Thoracic aorta (tissue), 2 donors: ENCODE data around the gene BEND6. TPM values are rescaled to one million over a fixed set of nuclear protein-coding genes. Genes with fewer than 3 reads are reported as not detected.

Experiments used
- ATAC-seq: fragments of 150-250 bp; one replicate; pipeline ENCODE4 v1.8.0; 2017; ENCODE audit warnings: low read depth; ENCODE audit not compliant: insufficient number of reproducible peaks, low FRiP score
- DNase-seq: peaks from one replicate; pipeline ENCODE4 v3.0.0-alpha.2; 2020; ENCODE audit warnings: low spot score
- H3K27ac ChIP-seq, 2 donors: fragments of 200-600 bp; sonication (generic); 1 replicate in 1 of 2; 2 replicates in 1 of 2; pipeline ENCODE4 v1.5.1; 2016; ENCODE audit warnings: mild to moderate bottlenecking in 2 of 2, moderate library complexity in 2 of 2
- H3K27me3 ChIP-seq: fragments of 200-600 bp; sonication (generic); replicated peaks from 2 replicates; pipeline ENCODE4 v1.6.0; 2016; ENCODE audit warnings: mild to moderate bottlenecking; ENCODE audit not compliant: insufficient read depth
- H3K36me3 ChIP-seq: fragments of 200-600 bp; sonication (generic); one replicate; pipeline ENCODE4 v1.5.1; 2016
- H3K4me1 ChIP-seq, 2 donors: fragments of 200-600 bp; sonication (generic); 1 replicate in 1 of 2; 2 replicates in 1 of 2; pipeline versions ENCODE4 v1.5.1 to v1.6.0; 2016; ENCODE audit warnings: low read depth in 2 of 2, mild to moderate bottlenecking in 1 of 2; ENCODE audit not compliant: control insufficient read depth in 1 of 2
- H3K4me3 ChIP-seq: fragments of 200-600 bp; sonication (generic); 2 replicates; pipeline ENCODE4 v1.5.1; 2016; ENCODE audit warnings: mild to moderate bottlenecking
- H3K9me3 ChIP-seq: fragments of 200-600 bp; sonication (generic); 2 replicates; pipeline ENCODE4 v1.5.1; 2016
- CTCF ChIP-seq: fragments of 200-600 bp; sonication (generic); IDR thresholded peaks from one replicate; pipeline ENCODE4 v1.5.1; 2019; ENCODE audit warnings: antibody characterized with exemption
- total RNA-seq, 2 donors: library from RNA; depleted of rRNA; stranded (reverse); fragments of >200 nt; gene quantifications; one replicate each; pipeline versions ENCODE4 v1.1.0 to v1.2.3, GENCODE V29; 2016

BEND6 gene
- total RNA-seq, 2 donors from 2014 or later, result 0.21 to 0.27 TPM

- H3K36me3 ChIP-seq, result no peaks in the 10 kb centered on the region
- H3K27me3 ChIP-seq, result no peaks in the 10 kb centered on the region
- no peak for TF ChIP-seq CTCF
- H3K4me3 ChIP-seq, result no peak overlapping the region
- no peak overlapping the region for H3K27ac ChIP-seq
- H3K4me1 ChIP-seq, result peaks cover 0 to 6% of the 10 kb centered on the region in 2 donors
- ATAC-seq (no peak), DNase-seq (no peak)
- H3K9me3 ChIP-seq, result no peaks in the 10 kb centered on the region
Observed at GRCh38 chr6:56933650-56934049, 21.3 kb upstream of the BEND6 start.

- no peak for TF ChIP-seq CTCF
- H3K27ac ChIP-seq, result no peak overlapping the region
- H3K4me3 ChIP-seq, result no peak overlapping the region
- H3K4me1 ChIP-seq, result peaks cover 0 to 6% of the 10 kb centered on the region in 2 donors
- DNase-seq (no peak), ATAC-seq (no peak)
- H3K9me3 ChIP-seq, result no peaks in the 10 kb centered on the region
- no peaks in the 10 kb centered on the region for H3K36me3 ChIP-seq
- no peaks in the 10 kb centered on the region for H3K27me3 ChIP-seq
Observed at GRCh38 chr6:56934876-56935275, 20.0 kb upstream of the BEND6 start.

- H3K4me3 ChIP-seq, result no peak overlapping the region
- TF ChIP-seq CTCF, result no peak
Observed at GRCh38 chr6:56936466-56936865, 18.4 kb upstream of the BEND6 start.

GRCh38 chr6:56938649-56939191 is 16.2 kb upstream of the BEND6 start:
- no peak overlapping the region for H3K27ac ChIP-seq

More at GRCh38 chr6:56936466-56936865, 18.4 kb upstream of the BEND6 start:
- peaks cover 5% of the 10 kb centered on the region for H3K9me3 ChIP-seq
- no peak for DNase-seq
- no peaks in the 10 kb centered on the region for H3K27me3 ChIP-seq
- H3K36me3 ChIP-seq, result no peaks in the 10 kb centered on the region
- H3K4me1 ChIP-seq, result peaks cover 0 to 6% of the 10 kb centered on the region in 2 donors
- no peak for ATAC-seq
- H3K27ac ChIP-seq, result no peak overlapping the region

GRCh38 chr6:56940463-56940862 is 14.4 kb upstream of the BEND6 start:
- Histone ChIP-seq H3K4me1 (peaks cover 0 to 6% of the 10 kb centered on the region in 2 donors), H3K4me3 (no peak overlapping the region), H3K9me3 (peaks cover 5% of the 10 kb centered on the region), H3K27ac (no peak overlapping the region), H3K27me3 (no peaks in the 10 kb centered on the region), H3K36me3 (no peaks in the 10 kb centered on the region)
- no peak for ATAC-seq
- DNase-seq, result no peak
- TF ChIP-seq CTCF, result no peak

More at GRCh38 chr6:56938649-56939191, 16.2 kb upstream of the BEND6 start:
- H3K36me3 ChIP-seq, result no peaks in the 10 kb centered on the region
- peaks cover 5% of the 10 kb centered on the region for H3K9me3 ChIP-seq
- peak; percentile 84 for ATAC-seq
- no peaks in the 10 kb centered on the region for H3K27me3 ChIP-seq
- H3K4me1 ChIP-seq, result peaks cover 0 to 6% of the 10 kb centered on the region in 2 donors
- no peak overlapping the region for H3K4me3 ChIP-seq
- no peak for TF ChIP-seq CTCF
- DNase-seq, result peak; percentile 29
